IPS-20b (cell line): ENCODE measurements around the gene CERS4.
"Not testable (repeated sequence)": the region's sequence is repeated elsewhere in the genome, so short reads cannot be mapped to it uniquely, and the experiment has no call there.

Experiments
- H3K27ac ChIP-seq: one replicate; pipeline ENCODE4 v1.5.1; 2013; ENCODE audit warnings: low read length
- H3K27me3 ChIP-seq: 2 replicates; pipeline ENCODE4 v1.6.1; 2013; ENCODE audit warnings: mild to moderate bottlenecking, low read length, inconsistent platforms; ENCODE audit not compliant: insufficient read depth
- H3K36me3 ChIP-seq: 2 replicates; pipeline ENCODE4 v1.6.1; 2013; ENCODE audit warnings: low read depth, mild to moderate bottlenecking, inconsistent platforms, low read length, moderate library complexity; ENCODE audit not compliant: insufficient read depth
- H3K4me1 ChIP-seq: 2 replicates; pipeline ENCODE4 v1.6.1; 2013; ENCODE audit warnings: mild to moderate bottlenecking, control low read depth, inconsistent platforms, low read length, moderate library complexity; ENCODE audit not compliant: insufficient read depth
- H3K4me3 ChIP-seq: 2 replicates; pipeline ENCODE4 v1.5.1; 2013; ENCODE audit warnings: mild to moderate bottlenecking, low read length, inconsistent platforms
- H3K9ac ChIP-seq: 2 replicates; pipeline ENCODE4 v1.6.1; 2013; ENCODE audit warnings: low read depth, mild to moderate bottlenecking, inconsistent platforms, low read length, moderate library complexity
- H3K9me3 ChIP-seq: 2 replicates; pipeline ENCODE4 v1.6.1; 2013; ENCODE audit warnings: mild to moderate bottlenecking, low read depth, low read length, inconsistent platforms; ENCODE audit not compliant: insufficient read depth

CERS4 gene

GRCh38 chr19:8259922-8260247 lies 50.7 kb downstream of the CERS4 start:
- H3K27me3 ChIP-seq = no peaks in the 10 kb centered on the region
- H3K9me3 ChIP-seq = no peaks in the 10 kb centered on the region
- H3K9ac ChIP-seq = no peak overlapping the region
- no peaks in the 10 kb centered on the region for H3K4me1 ChIP-seq
- H3K36me3 ChIP-seq = peaks cover 50% of the 10 kb centered on the region
- no peak overlapping the region for H3K4me3 ChIP-seq
- H3K27ac ChIP-seq = no peak overlapping the region

DNA sequence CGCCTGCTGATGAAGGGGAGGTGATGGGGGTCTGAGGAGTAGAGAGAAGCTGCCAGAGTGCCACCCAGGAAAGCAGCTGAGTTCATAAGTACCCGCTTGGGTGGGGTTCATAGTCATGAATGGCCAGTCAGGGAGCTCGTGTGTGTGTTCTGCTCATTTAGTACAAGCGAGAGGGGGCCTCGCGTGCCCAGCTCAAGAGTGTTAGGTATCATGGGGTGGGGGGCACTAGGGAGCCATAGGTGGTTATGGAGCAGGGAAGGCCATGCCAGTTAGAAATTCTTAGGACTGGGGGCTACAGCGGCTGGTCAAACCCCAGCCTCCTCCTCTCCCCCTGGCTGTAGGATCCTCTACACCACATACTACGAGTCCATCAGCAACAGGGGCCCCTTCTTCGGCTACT lies 52.2 kb downstream of the CERS4 start:
- H3K27ac ChIP-seq = no peak overlapping the region
- no peaks in the 10 kb centered on the region for H3K9me3 ChIP-seq
- no peak overlapping the region for H3K9ac ChIP-seq
- peaks cover 35% of the 10 kb centered on the region for H3K36me3 ChIP-seq
- no peak overlapping the region for H3K4me3 ChIP-seq
- H3K4me1 ChIP-seq = no peaks in the 10 kb centered on the region
- no peaks in the 10 kb centered on the region for H3K27me3 ChIP-seq

DNA sequence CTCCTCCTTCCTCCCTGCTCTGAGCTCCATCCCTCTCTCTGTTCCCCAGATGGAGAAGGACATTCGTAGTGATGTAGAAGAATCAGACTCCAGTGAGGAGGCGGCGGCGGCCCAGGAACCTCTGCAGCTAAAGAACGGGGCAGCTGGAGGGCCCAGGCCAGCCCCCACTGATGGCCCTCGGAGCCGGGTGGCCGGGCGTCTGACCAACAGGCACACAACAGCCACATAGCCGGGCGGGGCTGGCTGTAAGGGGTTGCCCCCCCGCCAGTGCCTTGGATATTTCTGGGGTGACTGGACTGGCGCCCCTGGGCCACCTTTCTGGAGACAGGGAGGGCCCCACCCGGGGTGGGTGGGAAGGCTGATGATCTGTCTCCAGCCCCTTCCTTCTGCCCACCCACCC lies 52.7 kb downstream of the CERS4 start:
- Histone ChIP-seq H3K27ac (no peak overlapping the region), H3K27me3 (no peaks in the 10 kb centered on the region), H3K36me3 (peaks cover 30% of the 10 kb centered on the region), H3K4me3 (no peak overlapping the region), H3K9me3 (no peaks in the 10 kb centered on the region), H3K4me1 (no peaks in the 10 kb centered on the region), H3K9ac (no peak overlapping the region)

DNA sequence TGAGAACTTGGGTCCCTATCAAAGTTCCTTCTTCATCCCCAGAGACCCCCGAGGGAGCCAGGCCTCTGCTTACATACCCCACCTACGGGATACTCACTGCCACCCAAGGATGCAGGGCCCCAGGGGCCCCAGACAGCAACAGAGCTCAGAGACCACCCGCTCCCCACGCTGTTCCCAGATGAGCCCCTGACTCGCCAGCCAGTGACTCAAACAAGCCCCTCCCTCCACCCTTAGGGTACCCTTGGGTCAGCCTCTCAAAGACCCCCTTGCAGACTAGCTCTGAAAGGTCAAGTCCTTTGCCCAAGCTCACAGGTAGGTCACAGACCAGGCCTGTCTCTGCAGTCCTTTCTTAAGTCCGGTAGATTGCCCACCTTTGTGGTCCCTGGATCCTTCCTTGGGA lies 53.3 kb downstream of the CERS4 start:
- peaks cover 24% of the 10 kb centered on the region for H3K36me3 ChIP-seq
- no peak overlapping the region for H3K27ac ChIP-seq
- no peaks in the 10 kb centered on the region for H3K9me3 ChIP-seq
- no peaks in the 10 kb centered on the region for H3K4me1 ChIP-seq
- H3K27me3 ChIP-seq = no peaks in the 10 kb centered on the region
- no peak overlapping the region for H3K9ac ChIP-seq
- H3K4me3 ChIP-seq = no peak overlapping the region

DNA sequence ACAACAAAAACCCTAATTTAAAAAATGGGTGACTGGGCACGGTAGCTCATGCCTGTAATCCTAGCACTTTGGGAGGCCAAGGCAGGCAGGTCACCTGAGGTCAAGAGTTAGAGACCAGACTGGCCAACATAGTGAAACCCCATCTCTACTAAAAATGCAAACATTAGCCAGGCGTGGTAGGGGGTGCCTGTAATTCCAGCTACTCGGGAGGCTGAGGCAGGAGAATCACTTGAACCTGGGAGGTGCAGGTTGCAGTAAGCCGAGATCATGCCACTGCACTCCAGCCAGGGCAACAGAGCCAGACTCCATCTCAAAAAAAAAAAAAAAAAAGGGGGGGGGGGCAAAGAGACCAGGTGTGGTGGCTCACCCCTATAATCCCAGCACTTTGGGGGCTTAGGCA lies 55.1 kb downstream of the CERS4 start:
- H3K4me1 ChIP-seq, H3K4me3 ChIP-seq, H3K9me3 ChIP-seq, H3K9ac ChIP-seq, H3K27ac ChIP-seq, H3K27me3 ChIP-seq: not testable (repeated sequence)
- H3K36me3 ChIP-seq = peaks cover 12% of the 10 kb centered on the region; the same call in 1 of the 2 replicates

DNA sequence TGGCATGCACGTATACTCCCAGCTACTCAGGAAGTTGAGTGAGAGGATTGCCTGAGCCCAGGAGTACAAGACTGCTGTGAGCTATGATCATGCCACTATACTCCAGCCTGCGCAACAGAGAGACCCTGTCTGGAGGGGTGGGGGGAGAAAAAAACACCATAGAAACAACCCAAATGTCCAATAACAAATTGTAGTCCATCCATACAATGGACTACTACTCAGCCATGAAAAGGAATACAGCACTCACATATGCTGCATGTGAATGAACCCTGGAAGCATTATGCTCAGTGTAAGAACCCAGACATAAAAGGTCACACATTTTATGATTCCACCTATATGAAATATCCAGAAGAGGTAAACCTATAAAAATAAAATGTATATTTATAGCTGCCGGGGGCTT lies 56.7 kb downstream of the CERS4 start:
- Histone ChIP-seq H3K27me3 (no peaks in the 10 kb centered on the region), H3K9me3 (no peaks in the 10 kb centered on the region)

DNA sequence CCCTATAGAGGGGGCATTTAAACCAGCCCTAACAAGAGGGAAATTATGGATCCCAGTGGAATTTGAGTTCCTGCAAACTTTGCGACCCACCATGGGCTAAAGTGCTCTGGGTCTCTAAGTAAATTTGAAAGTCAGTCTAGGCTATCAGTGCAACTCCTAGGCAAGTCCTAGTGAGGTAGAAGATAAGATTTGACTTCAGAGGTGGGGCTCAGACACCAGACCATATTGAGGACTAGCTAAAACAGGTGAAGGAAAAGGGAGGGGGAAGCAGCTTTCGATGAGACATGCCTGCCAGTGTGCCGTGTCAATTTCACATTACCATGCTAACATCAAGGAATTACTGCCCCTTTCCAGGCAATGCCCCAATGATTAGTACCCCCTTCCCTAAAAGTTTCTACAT lies 60.6 kb downstream of the CERS4 start:
- Histone ChIP-seq H3K4me3 (no peak overlapping the region), H3K36me3 (no peaks in the 10 kb centered on the region), H3K9me3 (no peaks in the 10 kb centered on the region), H3K27ac (no peak overlapping the region), H3K4me1 (no peaks in the 10 kb centered on the region), H3K9ac (no peak overlapping the region), H3K27me3 (no peaks in the 10 kb centered on the region)

More for the DNA sequence above, 56.7 kb downstream of the CERS4 start:
- Histone ChIP-seq H3K9ac (no peak overlapping the region), H3K4me3 (no peak overlapping the region), H3K27ac (no peak overlapping the region), H3K36me3 (peaks cover 12% of the 10 kb centered on the region; the same call in 1 of the 2 replicates), H3K4me1 (no peaks in the 10 kb centered on the region)

GRCh38 chr19:8276508-8276907 lies 67.3 kb downstream of the CERS4 start:
- not testable (repeated sequence) for H3K36me3 ChIP-seq, H3K9ac ChIP-seq, H3K4me1 ChIP-seq, H3K27me3 ChIP-seq, H3K9me3 ChIP-seq, H3K4me3 ChIP-seq, H3K27ac ChIP-seq

GRCh38 chr19:8291337-8291736 lies 82.2 kb downstream of the CERS4 start:
- H3K27me3 ChIP-seq, H3K9me3 ChIP-seq, H3K4me1 ChIP-seq, H3K4me3 ChIP-seq, H3K9ac ChIP-seq, H3K36me3 ChIP-seq, H3K27ac ChIP-seq: not testable (repeated sequence)

DNA sequence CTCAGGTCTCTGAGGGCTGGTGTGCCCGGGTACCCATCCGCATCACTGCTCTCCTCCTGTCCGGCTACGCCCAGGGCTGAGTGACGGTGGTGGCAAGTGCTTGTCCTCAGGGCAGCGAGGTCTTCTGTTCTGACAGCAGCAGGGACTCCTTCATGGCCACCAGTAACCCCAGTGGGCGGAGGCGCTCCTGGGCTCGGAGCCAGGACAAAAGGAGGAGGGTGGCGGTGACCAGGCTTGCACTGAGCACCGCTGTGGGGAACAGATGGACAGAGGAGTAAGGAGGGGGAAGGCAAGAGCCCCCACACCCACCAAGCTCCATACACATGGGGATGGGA lies 93.2 kb downstream of the CERS4 start:
- Histone ChIP-seq H3K9ac (no peak overlapping the region), H3K4me1 (no peaks in the 10 kb centered on the region), H3K9me3 (no peaks in the 10 kb centered on the region), H3K36me3 (peaks cover 12% of the 10 kb centered on the region; the same call in 1 of the 2 replicates), H3K27me3 (no peaks in the 10 kb centered on the region), H3K4me3 (no peak overlapping the region), H3K27ac (no peak overlapping the region)

DNA sequence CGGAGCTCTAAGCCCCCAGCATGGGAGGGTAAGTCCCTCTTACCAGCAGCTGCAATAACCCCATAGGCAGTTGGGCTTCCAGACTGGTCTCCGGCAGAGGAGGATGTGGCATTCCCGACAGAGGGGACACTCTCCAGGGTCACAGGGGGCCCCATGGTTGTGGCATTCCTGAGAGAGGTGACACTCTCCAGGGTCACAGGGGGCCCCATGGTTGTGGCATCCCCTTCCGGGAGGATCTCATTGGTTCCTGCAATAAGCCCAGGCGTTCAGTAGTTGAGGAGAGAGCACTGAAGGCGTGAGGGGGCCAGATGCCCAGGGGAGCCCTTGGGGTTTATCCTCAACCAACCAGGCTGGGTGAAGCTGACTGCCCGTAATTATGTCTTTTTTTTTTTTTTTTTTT lies 93.6 kb downstream of the CERS4 start:
- Histone ChIP-seq H3K27ac (no peak overlapping the region), H3K4me3 (no peak overlapping the region), H3K27me3 (no peaks in the 10 kb centered on the region), H3K36me3 (peaks cover 12% of the 10 kb centered on the region; the same call in 1 of the 2 replicates), H3K9ac (no peak overlapping the region), H3K9me3 (no peaks in the 10 kb centered on the region), H3K4me1 (no peaks in the 10 kb centered on the region)

DNA sequence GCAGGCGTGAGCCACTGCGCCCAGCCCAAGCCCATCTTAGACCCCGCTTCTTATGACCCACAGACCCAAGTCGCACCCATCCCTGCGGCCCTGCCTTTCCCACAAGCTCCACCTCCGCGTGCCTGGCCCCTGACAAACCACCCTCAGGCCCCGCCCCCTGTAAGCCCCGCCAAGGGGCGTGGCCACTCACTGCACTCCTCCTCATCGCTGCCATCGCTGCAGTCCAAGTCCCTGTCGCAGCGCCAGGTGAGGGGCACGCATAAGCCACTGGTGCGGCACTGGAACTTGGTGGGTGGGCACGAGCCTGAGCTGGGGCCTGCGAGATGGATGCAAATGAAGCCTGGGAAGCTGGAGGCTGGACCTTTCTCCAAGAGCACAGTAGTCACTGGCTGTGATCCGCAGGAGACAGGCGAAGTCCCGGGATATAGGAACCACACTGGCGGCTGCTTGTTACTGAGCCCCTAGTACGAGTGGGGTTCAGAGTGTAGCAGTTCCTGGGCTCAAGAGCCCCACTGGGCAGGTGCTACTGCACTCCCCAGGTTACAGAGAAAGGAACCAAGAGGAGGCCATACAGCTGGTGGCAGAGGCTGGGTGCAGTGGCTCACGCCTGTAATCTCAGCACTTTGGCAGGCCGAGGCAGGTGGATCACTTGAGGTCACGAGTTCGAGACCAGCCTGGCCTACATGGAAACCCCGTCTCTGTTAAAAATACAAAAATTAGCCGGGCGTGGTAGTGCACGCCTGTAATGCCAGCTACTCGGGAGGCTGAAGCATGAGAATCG lies 95.9 kb downstream of the CERS4 start:
- no peaks in the 10 kb centered on the region for H3K4me1 ChIP-seq
- H3K27ac ChIP-seq = no peak overlapping the region
- H3K36me3 ChIP-seq = peaks cover 20% of the 10 kb centered on the region
- no peak overlapping the region for H3K4me3 ChIP-seq
- no peaks in the 10 kb centered on the region for H3K27me3 ChIP-seq
- no peak overlapping the region for H3K9ac ChIP-seq
- H3K9me3 ChIP-seq = no peaks in the 10 kb centered on the region
